ENCODE data around the gene LIPG.

Gene LIPG

DNA sequence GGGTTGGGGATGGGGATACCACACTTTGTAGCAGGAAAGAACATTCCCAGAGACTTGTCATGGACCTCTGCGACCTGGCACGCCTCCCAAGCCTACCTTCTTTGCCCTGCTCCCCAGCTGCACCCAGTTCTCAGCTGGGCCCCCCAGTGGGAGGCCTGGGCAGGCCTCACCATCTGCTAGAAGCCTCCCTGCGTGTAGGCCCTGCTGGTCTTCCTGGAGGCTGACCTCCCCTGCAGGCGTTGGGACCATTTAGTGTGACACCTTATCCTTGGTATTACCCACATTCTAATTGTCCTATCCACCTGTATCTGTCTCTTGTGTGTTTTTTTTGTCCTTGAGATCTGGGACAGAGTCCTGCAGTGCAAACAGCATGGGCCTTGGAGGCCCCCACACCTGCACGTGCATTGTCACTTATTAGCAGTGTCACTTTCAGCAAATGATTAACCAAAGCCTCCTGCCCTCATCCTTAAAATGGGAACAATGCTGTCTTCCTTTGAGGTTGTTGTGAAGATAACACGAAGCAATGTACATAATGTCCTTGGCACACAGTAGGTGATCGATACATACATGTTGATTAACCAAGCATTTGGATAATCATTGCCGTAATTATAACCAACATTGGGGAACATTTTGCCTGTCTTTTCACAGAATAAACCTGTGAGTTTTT lies 77.2 kb downstream of the LIPG start:
- no peak for DNase-seq (ENCODE audit: low spot score)

DNA sequence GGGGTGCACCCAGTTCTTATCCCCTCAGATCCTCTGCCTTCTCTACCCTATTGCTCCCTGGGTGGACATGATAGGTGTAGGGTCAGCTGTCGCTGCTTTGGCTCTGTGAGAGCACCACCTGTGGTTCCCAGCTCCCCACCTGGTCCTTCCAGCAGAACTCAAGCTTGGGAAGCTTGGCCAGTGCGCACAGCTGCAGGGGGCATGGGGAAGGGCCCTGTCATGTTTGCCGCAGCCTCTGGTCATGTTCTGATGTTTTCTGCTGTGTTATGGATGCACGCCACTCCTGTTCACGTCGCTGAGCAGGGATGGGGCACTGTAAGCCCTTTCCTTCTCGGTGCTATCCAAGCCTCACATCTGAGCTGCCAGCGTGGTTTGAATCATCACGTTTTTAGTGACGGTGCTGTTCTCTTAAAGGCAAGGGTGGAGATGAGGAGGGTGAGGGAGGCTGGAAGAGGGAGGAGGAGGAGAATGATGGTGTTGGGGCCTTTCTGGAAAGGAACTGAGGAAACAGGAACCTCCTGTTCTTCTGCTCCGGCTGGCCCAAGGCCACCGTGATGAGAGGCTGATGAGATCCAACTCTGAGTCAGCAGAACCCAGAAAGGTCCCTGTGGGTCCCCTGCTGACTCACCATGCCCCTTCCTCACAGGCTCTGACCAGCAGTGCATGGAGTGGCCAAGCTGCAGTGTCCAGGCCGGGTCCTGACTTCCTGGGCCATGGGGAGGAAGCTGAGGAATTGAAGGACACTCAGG lies 78.0 kb downstream of the LIPG start:
- no peak for DNase-seq (ENCODE audit: low spot score)

DNA sequence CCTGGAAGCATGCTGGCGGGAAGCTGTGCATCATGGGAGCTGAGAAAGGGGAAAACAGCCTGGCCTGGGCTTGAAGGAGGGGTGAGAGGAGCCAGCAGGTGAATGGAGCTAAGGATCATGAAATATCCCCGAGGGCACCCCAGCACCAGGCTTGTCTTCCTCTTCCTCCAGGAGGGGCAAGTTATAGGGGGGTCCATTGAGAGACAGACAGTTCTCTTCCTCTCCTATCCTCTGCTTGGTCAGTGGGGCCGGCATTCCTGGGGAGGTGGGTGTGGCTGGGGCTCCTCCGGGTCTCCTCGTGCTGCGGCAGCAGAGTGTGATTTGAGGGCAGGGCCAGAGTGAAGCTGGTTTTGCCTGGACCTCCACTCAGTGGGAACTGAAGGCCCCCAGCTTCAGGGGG lies 78.9 kb downstream of the LIPG start:
- no peak for DNase-seq (ENCODE audit: low spot score)

DNA sequence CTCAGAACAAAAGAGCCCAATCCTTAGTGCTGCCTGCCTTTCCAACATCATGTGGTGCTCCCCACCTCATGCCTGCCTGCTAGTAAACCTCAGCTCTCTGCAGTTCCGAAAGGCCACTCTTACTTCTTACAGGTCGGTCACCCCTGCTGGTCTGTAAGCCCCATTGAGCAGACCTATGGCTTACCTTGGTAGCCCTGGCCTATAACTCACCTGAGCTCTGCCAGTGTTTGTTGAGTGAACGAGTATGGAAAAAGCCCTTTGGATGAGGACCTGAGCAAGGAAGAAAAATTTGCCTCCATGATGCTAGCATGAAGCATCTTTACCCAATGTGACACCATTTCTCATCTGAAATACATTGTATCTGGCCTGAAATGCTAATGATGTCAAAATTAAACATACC lies 83.3 kb downstream of the LIPG start:
- DNase-seq (ENCODE audit: low spot score) = no peak

DNA sequence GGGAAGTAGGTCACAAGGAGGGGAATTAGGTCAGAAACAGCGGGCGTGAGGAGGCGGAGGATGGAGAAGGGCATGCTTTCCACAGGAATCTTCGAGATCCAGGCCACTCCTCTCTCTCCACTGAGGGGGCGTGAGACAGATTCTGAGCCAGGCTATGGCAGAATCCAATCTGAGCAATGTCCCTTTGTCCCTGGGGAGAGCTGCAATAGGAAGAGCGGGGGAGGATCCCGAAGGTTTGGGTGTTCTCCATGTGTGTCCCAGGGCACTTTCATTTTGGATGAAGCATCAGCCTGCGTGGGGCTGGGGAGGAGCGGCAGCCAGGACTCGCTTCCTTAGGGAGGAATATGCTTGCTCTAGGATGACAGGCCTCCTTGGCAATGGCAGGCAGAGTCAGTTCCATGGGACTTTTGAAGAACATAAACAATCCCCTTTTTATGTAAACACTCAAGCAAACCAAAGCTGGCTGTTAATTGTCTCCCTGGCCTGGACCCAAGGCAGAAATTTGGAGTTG lies 84.0 kb downstream of the LIPG start:
- no peak for DNase-seq (ENCODE audit: low spot score)

DNA sequence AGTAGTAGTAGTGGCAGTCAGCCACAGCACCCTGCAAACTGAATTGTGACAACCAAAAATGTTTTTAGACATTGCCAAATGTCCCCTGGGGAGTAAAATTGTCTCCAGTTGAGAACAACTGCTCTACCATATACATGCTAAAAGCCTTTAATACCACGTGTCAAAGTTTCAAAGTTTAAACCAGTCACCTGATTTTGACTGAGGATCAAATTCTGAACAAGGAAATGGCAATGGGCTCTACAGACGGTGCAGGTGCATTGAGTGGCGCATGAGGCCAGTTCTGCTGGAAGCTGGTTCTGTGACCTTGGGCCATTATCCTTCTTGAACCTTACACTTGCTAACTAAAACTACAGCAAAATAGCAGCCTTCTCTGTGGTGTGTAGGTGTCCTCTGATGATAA lies 85.0 kb downstream of the LIPG start:
- no peak for DNase-seq (ENCODE audit: low spot score)

DNA sequence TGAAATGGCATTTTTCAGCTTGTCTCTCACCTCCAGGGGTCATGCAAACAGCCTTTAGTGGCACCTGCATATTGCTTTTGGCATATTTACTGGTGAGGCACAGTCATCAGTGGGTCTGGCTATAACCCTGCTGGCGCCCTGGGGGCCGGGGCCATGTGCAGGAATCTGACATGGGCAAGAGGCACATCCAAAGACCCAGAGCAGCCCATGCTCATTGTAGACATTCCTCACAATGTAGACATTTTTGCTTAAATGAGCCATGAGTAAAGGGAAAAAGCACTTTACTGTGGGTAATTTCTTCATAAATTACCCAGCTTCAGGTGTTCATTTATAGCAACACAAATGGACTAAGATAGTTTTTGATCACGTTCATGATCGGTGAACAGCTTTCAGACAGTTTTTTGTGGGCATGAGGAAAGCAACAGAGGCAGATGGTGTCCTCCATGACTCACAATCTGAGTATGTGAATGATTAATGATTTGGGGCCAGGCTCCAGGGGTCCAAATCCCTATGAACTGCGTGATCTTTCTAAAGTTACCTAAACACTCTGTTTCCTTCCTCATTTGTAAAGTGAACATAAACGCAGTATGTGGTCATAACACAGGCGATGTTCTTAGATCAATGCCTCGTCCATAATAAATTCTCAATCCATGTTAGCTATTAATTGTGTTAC lies 85.8 kb downstream of the LIPG start:
- no peak for DNase-seq (ENCODE audit: low spot score)

DNA sequence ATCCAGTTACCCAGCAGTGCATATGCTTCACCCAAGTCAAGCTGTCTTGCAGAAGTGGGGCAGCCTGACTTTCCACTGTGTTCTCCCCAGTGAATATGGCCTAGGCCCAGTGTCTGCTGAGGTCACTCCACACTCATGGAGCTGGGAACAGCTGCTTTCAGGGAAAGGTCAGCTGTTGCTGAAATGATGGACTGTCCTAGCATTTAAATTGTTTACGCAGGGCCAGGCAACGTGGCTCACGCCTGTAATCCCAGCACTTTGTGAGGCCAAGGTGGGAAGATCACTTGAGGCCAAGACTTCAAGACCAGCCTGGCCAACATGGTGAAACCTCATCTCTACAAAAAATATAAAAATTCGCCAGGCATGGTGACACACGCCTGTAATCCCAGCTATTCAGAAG lies 86.5 kb downstream of the LIPG start:
- no peak for DNase-seq (ENCODE audit: low spot score)
